ENCODE results near the gene ANKRD60.

Gene ANKRD60

GRCh38 chr20:58173091-58173490, 55.4 kb downstream of the ANKRD60 start:
- in situ Hi-C loops (cut with MboI; ENCODE audit: low sequenced_read_pairs): no loop called here

GRCh38 chr20:58171796-58172425, 56.5 kb downstream of the ANKRD60 start:
- in situ Hi-C loops (cut with MboI; ENCODE audit: low sequenced_read_pairs): no loop called here

GRCh38 chr20:58169450-58169849, 59.0 kb downstream of the ANKRD60 start:
- in situ Hi-C loops (cut with MboI; ENCODE audit: low sequenced_read_pairs): no loop called here

- in situ Hi-C loops (cut with MboI; ENCODE audit: low sequenced_read_pairs): no loop called here
Measured at GRCh38 chr20:58168843-58169242, 59.6 kb downstream of the ANKRD60 start.

- in situ Hi-C loops (cut with MboI; ENCODE audit: low sequenced_read_pairs): no loop called here
Measured at GRCh38 chr20:58167759-58168158, 60.7 kb downstream of the ANKRD60 start.
